Effector memory CD8-positive, alpha-beta T cell (primary cell): Measurements from ENCODE around the gene VWF.

Source experiments
- ATAC-seq: fragments of 150-1000 bp; cut with Tn5 transposase; replicated peaks from 2 replicates; pipeline ENCODE4 v1.10.0; 2021; ENCODE audit warnings: mild to moderate bottlenecking, moderate library complexity
- DNase-seq, 3 experiments: peaks; one replicate each; pipeline ENCODE4 v3.0.0; 2021
- H3K27ac Mint-ChIP-seq, 2 donors: one replicate each; pipeline ENCODE4 v1.8.0; 2022; ENCODE audit warnings: mild to moderate bottlenecking in 2 of 2, mixed read lengths in 2 of 2, moderate library complexity in 2 of 2
- H3K27me3 Mint-ChIP-seq, 2 donors: one replicate each; pipeline ENCODE4 v1.8.0; 2022; ENCODE audit warnings: mixed read lengths in 2 of 2
- H3K36me3 Mint-ChIP-seq: one replicate; pipeline ENCODE4 v1.8.0; 2022; ENCODE audit warnings: mild to moderate bottlenecking, moderate library complexity, mixed read lengths; ENCODE audit not compliant: insufficient read depth
- H3K4me1 Mint-ChIP-seq, 2 donors: one replicate each; pipeline ENCODE4 v1.8.0; 2022; ENCODE audit warnings: low read depth in 2 of 2, mixed read lengths in 2 of 2
- H3K4me3 Mint-ChIP-seq, 2 donors: one replicate each; pipeline ENCODE4 v1.8.0; 2022; ENCODE audit warnings: mild to moderate bottlenecking in 2 of 2, mixed read lengths in 2 of 2, moderate library complexity in 2 of 2
- H3K9me3 Mint-ChIP-seq, 2 donors: one replicate each; pipeline ENCODE4 v1.8.0; 2022; ENCODE audit warnings: mixed read lengths in 2 of 2

Gene VWF

DNA sequence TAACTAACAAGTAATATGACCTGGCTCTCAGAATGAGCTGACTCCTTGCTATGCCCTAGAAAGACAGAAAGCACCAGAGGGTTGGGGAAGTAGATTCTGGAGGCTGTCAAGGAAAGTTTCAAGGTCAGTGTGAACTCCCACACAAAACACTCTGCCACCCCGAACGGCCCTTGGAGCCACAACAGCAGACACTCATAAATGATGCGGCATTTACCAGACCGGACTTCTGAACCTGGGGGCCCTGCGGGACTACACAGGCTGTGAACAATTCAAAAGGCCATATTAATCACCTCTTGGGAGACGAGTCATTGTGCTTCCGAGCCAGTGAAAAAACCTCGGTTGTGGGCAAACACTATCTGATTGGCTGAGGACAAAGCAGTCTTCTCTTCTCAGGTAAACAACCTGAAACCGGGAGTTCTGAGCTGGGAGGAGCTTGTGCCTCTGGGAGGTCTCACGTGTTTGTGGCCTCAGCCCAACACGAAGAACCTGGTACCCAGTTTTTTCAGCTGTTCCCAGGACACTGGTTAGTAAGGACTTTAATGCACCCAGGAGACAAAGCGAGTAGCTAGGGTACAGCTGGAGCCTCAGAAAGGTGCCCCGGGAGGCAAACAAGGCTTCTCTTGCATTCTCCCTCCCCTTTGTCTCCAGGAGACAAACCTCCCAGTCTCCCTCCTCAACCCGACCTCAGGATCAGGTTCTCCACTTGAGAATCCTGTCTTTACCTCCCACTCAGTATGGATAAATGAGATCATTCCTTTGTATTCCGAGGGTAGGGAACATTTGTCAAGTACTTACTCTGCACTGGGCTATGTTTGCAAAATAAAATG is 35.3 kb downstream of the VWF start:
- DNase-seq (no peak), ATAC-seq (no peak)
- Mint-ChIP-seq H3K27ac (no peak overlapping the region), H3K36me3 (no peaks in the 10 kb centered on the region), H3K4me3 (no peak overlapping the region), H3K9me3 (no peaks in the 10 kb centered on the region), H3K4me1 (no peaks in the 10 kb centered on the region), H3K27me3 (peaks cover 55 to 75% of the 10 kb centered on the region in 2 donors)

DNA sequence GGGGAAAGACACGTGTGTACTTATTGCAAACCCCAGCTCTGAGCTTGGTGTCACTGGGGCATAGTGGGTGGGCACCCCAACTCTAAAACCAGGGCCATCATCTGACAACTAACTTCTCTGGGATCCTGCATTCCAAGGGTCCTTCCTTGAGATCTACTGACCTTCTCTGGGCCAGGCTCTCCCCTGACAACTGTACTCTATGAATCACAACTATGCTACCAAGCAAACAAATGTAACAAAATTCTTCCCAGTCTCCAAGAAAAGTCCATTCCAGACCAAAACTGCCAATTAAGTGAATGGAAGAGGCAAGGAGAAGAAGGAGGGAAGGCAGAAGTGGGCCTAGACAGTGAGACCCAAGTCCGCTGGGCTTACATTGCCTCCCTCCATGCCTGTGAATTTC is 38.2 kb downstream of the VWF start:
- H3K27ac Mint-ChIP-seq: no peak overlapping the region
- ATAC-seq (no peak), DNase-seq (no peak)
- peaks cover 48 to 65% of the 10 kb centered on the region in 2 donors for H3K27me3 Mint-ChIP-seq
- H3K36me3 Mint-ChIP-seq: no peaks in the 10 kb centered on the region
- no peaks in the 10 kb centered on the region for H3K9me3 Mint-ChIP-seq
- no peak overlapping the region for H3K4me3 Mint-ChIP-seq
- H3K4me1 Mint-ChIP-seq: no peaks in the 10 kb centered on the region

DNA sequence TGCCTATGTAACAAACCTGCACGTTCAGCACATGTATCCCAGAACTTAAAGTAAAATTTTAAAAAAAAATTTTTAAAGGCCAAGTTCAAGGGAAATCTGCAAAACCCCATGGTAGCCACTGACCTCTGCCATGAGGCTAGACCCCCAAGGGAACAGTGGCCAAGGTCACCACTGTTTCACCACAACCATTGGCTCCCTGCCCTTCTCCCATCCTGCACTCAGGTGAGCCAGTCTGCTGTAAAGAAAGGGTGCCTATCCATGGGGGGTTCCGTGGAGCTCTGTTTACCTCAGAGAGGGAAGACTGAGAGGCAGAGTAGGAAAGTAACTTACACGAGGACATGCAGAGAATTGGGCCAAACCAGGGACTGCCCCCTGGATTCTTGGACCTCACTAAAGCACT is 38.6 kb downstream of the VWF start:
- H3K27me3 Mint-ChIP-seq: peaks cover 50 to 68% of the 10 kb centered on the region in 2 donors
- H3K36me3 Mint-ChIP-seq: no peaks in the 10 kb centered on the region
- no peaks in the 10 kb centered on the region for H3K9me3 Mint-ChIP-seq
- H3K4me3 Mint-ChIP-seq: no peak overlapping the region
- H3K4me1 Mint-ChIP-seq: no peaks in the 10 kb centered on the region
- H3K27ac Mint-ChIP-seq: no peak overlapping the region
- ATAC-seq (no peak), DNase-seq (no peak)

DNA sequence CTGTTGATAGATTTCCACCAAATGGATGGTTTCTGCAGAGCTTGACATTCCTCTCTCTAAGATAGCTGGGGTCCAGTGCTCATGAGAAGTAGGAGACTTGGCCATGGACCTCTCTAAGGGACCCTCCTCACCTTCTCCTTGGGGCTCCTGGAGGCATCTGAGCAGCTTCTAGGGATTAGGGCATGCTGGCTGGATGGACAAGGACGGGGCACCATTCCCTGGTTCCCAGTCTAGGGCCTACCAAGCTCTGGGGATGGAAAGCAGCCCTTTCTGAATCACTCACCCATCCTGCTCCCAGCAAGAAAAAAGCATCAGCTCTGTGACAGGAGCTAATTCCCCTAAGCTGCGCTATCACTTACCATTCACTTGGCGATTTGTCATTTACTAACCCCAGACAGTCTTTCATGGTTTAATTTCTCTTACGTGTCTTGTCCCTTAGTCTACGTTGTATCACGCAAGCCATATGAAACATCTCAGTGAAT is 39.5 kb downstream of the VWF start:
- H3K27ac Mint-ChIP-seq: no peak overlapping the region
- no peaks in the 10 kb centered on the region for H3K9me3 Mint-ChIP-seq
- H3K4me3 Mint-ChIP-seq: no peak overlapping the region
- peaks cover 50 to 68% of the 10 kb centered on the region in 2 donors for H3K27me3 Mint-ChIP-seq
- ATAC-seq: no peak
- no peaks in the 10 kb centered on the region for H3K36me3 Mint-ChIP-seq
- H3K4me1 Mint-ChIP-seq: no peaks in the 10 kb centered on the region
- DNase-seq: no peak

DNA sequence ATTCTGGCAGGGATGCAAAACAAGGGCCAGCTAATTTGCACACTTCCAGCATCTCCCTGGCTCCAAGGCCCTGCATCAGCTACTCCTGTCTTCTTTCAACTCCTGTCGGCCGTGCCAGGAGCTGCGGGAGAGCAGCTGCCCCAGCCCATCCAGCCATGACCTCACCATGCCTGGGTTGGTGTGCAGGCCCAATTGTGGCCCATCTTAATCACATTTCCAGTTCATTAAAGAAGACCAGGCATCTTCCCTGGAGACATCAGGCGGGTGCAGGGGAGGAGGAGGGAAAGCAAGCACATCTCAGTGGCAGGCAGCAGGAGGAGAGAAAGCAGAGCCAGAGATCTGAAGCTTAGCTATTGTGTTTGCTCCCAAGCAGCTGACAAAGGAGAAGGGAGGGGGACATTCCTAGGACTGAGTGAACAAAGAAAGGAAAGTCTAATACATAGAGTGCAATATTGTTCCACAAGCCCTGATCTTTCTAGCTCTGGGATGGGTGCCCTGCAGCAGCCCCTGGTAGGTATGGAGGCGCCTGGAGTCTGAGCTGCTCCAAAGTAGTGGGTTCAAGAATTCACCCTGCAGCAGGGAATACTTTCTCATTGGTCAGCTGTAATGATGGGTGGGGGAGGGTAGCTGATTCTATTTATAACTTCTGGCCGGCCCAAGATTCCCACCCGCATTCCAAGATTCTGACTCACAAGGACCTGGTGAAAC is 40.1 kb downstream of the VWF start:
- DNase-seq: no peak
- Mint-ChIP-seq H3K27ac (no peak overlapping the region), H3K4me1 (no peaks in the 10 kb centered on the region), H3K36me3 (no peaks in the 10 kb centered on the region), H3K27me3 (peaks cover 48 to 68% of the 10 kb centered on the region in 2 donors), H3K9me3 (no peaks in the 10 kb centered on the region), H3K4me3 (no peak overlapping the region)
- ATAC-seq: no peak

DNA sequence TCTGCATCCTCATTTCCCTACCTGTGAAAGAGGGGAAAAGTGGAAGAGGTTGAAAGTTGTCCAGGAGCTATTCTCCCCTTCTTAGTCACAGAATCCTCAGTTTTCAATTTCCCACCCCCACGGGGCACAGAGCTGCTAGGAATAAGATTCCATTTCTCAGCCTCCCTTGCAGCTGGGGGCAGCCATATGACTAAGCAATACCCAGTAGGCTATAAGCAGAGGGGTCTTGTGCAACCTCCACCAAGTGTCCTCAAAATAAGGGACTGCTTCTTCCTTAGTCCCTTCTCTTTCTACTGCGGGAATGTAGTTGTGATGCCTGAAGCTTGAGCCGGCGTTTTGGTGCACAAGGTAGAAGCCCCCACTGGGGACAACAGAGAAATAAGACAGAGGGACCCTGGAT is 40.9 kb downstream of the VWF start:
- Mint-ChIP-seq H3K9me3 (no peaks in the 10 kb centered on the region), H3K36me3 (no peaks in the 10 kb centered on the region), H3K27ac (no peak overlapping the region), H3K4me3 (no peak overlapping the region), H3K4me1 (no peaks in the 10 kb centered on the region), H3K27me3 (peaks cover 45 to 68% of the 10 kb centered on the region in 2 donors)
- no peak for DNase-seq
- no peak for ATAC-seq

DNA sequence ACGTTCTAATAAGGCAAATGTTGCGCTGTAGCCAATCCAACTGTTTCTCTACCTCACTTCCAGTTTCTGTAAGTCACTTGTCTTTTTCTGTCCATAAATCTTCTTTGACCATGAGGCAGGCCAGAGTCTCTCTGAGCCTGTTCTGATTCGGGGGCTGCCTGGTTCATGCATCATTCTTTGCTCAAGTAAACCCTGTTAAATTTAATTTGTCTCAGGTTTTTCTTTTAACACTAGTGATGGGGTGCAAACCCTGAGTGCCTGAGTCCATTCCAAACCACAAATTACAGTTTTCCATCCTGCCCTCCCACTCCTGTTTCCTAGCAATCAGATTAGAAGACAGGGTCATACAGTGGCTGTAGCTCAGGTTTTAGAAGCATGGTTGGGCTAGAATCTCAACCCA is 41.9 kb downstream of the VWF start:
- Mint-ChIP-seq H3K9me3 (no peaks in the 10 kb centered on the region), H3K4me3 (no peak overlapping the region), H3K27ac (no peak overlapping the region), H3K27me3 (peaks cover 46 to 68% of the 10 kb centered on the region in 2 donors), H3K4me1 (no peaks in the 10 kb centered on the region), H3K36me3 (no peaks in the 10 kb centered on the region)
- DNase-seq (no peak), ATAC-seq (no peak)

DNA sequence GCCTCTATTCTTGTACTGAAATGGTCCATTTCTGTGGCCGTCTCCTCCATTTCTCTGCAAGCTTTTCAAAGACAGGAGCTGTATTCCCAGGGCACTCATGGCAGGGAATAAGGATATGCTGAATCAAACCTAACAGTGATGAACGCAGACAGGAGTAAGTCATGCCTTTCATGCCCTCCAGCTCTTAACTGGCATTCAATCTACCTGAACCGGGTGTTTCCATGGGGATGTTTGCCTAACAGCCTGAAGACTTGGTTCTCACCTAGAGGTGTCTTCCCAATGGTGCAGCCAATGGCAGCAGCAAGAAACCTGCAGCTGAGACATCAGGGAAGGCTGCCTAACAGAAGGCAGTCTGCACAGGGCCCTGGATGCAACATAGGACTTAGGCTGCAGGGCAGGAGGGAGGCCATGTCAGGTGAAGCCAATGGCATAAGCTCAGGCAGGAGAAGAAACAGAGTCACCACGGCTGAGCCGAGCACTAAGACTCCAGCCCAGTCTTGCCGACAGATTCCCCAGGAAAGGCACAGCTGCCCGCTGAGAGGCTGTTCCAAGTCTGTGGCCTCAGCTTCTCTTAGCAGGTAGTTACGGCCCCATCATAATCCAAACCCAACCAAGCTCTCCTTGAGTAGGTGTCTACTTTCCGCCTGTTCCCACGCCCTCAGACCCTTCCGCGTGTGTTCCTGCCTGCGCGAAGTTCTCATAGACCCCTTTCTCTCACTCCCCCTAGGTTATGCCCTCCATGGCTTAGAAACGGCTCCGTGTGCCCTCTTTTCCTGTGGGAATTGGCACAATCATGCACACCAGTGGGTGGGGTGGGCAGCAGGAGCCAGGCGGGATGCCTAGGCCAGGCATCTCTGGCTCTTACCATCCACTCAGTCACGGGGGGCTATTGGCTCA is 44.1 kb downstream of the VWF start:
- H3K9me3 Mint-ChIP-seq: no peaks in the 10 kb centered on the region
- H3K4me3 Mint-ChIP-seq: no peak overlapping the region
- DNase-seq: no peak
- H3K27me3 Mint-ChIP-seq: peaks cover 36 to 73% of the 10 kb centered on the region in 2 donors
- peaks cover 2% of the 10 kb centered on the region for H3K36me3 Mint-ChIP-seq
- H3K4me1 Mint-ChIP-seq: peaks cover 0 to 8% of the 10 kb centered on the region in 2 donors
- no peak for ATAC-seq
- H3K27ac Mint-ChIP-seq: no peak overlapping the region

DNA sequence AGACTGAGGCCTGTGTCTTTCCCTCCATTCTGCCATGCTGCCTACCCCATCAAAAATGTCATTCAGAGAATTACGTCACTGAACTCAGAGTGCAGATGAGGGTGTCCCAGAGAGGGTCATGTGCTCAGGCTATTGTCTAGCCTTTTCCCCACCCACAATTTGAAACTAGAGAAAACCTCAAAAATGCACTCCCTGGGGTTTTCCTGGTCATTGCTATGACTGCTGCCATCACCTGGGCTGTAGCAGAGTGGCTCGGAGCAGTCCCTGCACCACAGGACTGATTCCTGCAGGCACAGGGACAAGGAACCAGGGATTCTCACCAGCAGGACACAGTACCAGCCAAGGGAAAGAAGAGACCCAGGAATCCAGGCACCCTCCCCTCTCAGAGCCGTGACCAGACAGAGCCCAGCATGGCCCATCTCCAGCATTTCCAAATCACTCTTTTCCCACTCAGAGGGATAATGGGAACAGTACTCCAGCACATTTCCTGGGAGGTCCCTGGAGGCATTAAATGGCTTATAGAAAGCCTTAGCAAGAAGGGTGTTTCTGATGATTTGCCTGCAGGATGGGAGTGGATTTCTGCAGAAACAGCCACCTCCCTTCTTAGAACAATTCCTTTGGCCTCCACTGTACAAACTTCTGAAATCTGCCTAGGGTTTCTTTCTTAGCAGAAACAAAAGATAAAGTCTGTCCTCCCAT is 45.9 kb downstream of the VWF start:
- H3K9me3 Mint-ChIP-seq: no peaks in the 10 kb centered on the region
- no peak overlapping the region for H3K27ac Mint-ChIP-seq
- H3K36me3 Mint-ChIP-seq: peaks cover 7% of the 10 kb centered on the region
- DNase-seq (no peak), ATAC-seq (no peak)
- H3K4me3 Mint-ChIP-seq: no peak overlapping the region
- H3K27me3 Mint-ChIP-seq: peaks cover 35 to 77% of the 10 kb centered on the region in 2 donors
- peaks cover 10 to 25% of the 10 kb centered on the region in 2 donors for H3K4me1 Mint-ChIP-seq

DNA sequence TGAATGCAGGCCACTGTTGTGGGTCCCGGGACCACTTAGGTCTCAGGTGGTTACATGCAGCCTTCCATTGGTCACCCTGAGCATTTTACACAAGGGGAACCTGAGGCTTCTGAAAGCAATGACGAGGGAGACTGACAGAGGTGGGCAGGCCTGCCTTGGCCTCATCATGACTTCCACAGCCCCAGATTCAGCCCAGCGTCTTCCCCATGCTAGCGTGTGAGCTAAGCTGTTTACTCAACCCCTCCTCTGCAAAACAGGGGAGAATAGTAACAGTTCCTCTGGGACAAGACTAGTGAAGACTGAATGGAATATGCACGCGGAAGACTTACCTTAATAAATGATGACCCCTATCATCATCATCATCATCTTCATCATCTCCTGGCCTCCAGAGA is 46.8 kb downstream of the VWF start:
- Mint-ChIP-seq H3K27me3 (peaks cover 31 to 85% of the 10 kb centered on the region in 2 donors), H3K27ac (no peak overlapping the region), H3K9me3 (no peaks in the 10 kb centered on the region)

DNA sequence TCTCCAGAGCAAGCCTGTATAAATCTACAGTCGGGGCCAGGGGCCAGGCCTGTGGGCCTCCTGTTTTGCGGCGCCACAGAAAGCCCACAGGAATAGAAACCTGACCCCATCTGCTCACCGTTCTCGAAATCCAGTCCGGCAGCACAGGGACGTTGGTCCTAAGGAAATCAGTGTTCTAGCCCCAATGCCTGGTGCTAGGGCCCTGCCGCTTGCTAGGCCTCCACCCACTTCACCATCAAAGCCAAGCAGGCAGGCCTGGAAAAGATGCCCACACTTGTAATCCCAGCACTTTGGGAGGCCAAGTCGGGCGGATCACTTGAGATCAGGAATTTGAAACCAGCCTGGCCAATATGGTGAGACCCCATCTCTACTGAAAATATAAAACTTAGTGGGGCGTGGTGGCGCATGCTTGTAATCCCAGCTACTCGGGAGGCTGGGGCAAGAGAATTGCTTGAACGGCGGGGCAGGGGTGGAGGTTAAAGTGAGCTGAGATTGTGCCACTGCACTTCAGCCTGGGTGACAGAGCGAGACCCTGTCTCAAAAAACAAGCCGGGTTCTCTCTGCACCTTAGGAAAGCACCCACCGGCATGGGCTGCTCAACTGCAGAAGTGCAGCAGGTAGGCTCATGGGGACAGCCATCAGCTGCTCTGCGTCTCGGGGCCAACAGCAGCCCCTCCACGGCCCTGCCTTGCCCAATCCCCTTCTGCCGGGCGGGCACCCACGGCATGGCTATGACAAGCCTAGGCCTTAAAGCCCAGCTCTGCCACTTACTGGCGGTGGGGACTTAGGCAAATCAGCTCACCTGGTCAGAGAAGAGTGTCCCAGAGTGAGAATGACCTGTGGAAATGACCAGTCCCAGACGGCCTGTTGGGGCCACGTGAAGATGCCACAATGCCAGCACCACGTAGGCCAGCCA is 47.4 kb downstream of the VWF start:
- ATAC-seq: no peak
- DNase-seq: no peak
- peaks cover 31 to 91% of the 10 kb centered on the region in 2 donors for H3K27me3 Mint-ChIP-seq
- H3K27ac Mint-ChIP-seq: no peak overlapping the region
- H3K4me1 Mint-ChIP-seq: peaks cover 10 to 25% of the 10 kb centered on the region in 2 donors
- H3K9me3 Mint-ChIP-seq: no peaks in the 10 kb centered on the region
- peaks cover 7% of the 10 kb centered on the region for H3K36me3 Mint-ChIP-seq
- H3K4me3 Mint-ChIP-seq: no peak overlapping the region

More for the DNA sequence above, 46.8 kb downstream of the VWF start:
- DNase-seq (no peak), ATAC-seq (no peak)
- H3K36me3 Mint-ChIP-seq: peaks cover 7% of the 10 kb centered on the region
- no peak overlapping the region for H3K4me3 Mint-ChIP-seq
- H3K4me1 Mint-ChIP-seq: peaks cover 10 to 25% of the 10 kb centered on the region in 2 donors

DNA sequence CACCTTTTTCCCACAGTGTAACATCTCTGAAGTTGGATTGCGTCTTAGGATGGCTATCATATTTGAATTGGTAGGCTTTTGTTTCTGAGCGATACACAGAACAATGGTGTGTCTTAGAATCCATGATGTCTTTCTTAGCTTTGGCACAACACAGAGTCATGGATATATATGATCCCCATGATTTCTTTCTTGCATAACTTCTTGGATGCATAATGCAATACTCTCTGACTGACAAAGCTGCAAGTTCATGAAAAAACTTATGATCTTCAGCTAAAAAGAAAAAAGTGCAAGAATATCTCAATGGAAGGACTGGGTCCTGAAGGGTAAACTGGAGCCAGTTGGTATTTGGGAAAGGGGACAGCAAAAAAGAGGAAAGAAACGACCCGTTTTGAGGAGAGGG is 48.1 kb downstream of the VWF start:
- Mint-ChIP-seq H3K27me3 (peaks cover 33 to 97% of the 10 kb centered on the region in 2 donors), H3K27ac (no peak overlapping the region), H3K4me3 (no peak overlapping the region), H3K9me3 (no peaks in the 10 kb centered on the region), H3K4me1 (peaks cover 10 to 25% of the 10 kb centered on the region in 2 donors), H3K36me3 (peaks cover 7% of the 10 kb centered on the region)
- ATAC-seq: no peak
- no peak for DNase-seq
